Activated B cell treated with CpG ODN at 0.5 μM for 24 hours (primary cell): Measurements from ENCODE around the gene S1PR4. TPM values are rescaled to one million over a fixed set of nuclear protein-coding genes. Genes with fewer than 3 reads are reported as not detected.

Source experiments
- ATAC-seq: fragments of 200-7000 bp; cut with Tn5 transposase; one replicate; pipeline ENCODE4 v1.10.0; 2021; ENCODE audit warnings: low read depth, mild to moderate bottlenecking, moderate library complexity
- CTCF ChIA-PET: fragments of 350-600 bp; sonication (Branson Sonifier 250); formaldehyde crosslinking; loops from one replicate; lab custom pipeline; 2021; ENCODE audit warnings: antibody characterized with exemption; lab: Charles Lee
- POLR2A ChIA-PET: fragments of 350-600 bp; sonication (Branson Sonifier 250); formaldehyde crosslinking; loops from one replicate; lab custom pipeline; 2021; ENCODE audit warnings: antibody characterized with exemption; lab: Charles Lee
- DNase-seq: peaks from one replicate; pipeline ENCODE4 v3.0.0; 2022
- H3K27ac Mint-ChIP-seq: one replicate; pipeline ENCODE4 v1.8.0; 2020; ENCODE audit warnings: mixed read lengths
- H3K27me3 Mint-ChIP-seq: one replicate; pipeline ENCODE4 v1.8.0; 2021; ENCODE audit warnings: mixed read lengths
- H3K36me3 Mint-ChIP-seq: one replicate; pipeline ENCODE4 v1.8.0; 2021; ENCODE audit warnings: low read depth, mixed read lengths
- H3K4me1 Mint-ChIP-seq: one replicate; pipeline ENCODE4 v1.8.0; 2021; ENCODE audit warnings: mixed read lengths
- H3K4me3 Mint-ChIP-seq: one replicate; pipeline ENCODE4 v1.8.0; 2020; ENCODE audit warnings: mild to moderate bottlenecking, mixed read lengths
- H3K9me3 Mint-ChIP-seq: one replicate; pipeline ENCODE4 v1.8.0; 2020; ENCODE audit warnings: mixed read lengths
- intact Hi-C: fragments of 100-400 bp; cut with micrococcal nuclease; formaldehyde crosslinking; loops from one replicate; pipeline ENCODE4 v1.15.1; 2024
- total RNA-seq: library from RNA; stranded (reverse); gene quantifications from 2 replicates; pipeline ENCODE4 v1.2.3, GENCODE V29; 2022
- TF ChIP-seq, protein P1 (sequence below): fragments of 200-600 bp; IDR thresholded peaks from one replicate; pipeline ENCODE4 v1.8.0; 2022; ENCODE audit warnings: antibody characterized with exemption, mild to moderate bottlenecking

S1PR4 gene
- total RNA-seq, 1 donor from 2014 or later, result 29.7 TPM

GRCh38 chr19:3176715-3177501 lies 1.7 kb upstream of the S1PR4 start:
- intact Hi-C loops, result loop anchor here (5.0 kb wide), 2 partner anchors 115 to 200 kb away; partner anchors contain the start of genes TLE5 and TLE6
- Mint-ChIP-seq H3K36me3 (peaks cover 16% of the 10 kb centered on the region), H3K4me1 (peaks cover 55% of the 10 kb centered on the region), H3K4me3 (peak overlapping the region; percentile 35), H3K27me3 (no peaks in the 10 kb centered on the region), H3K27ac (peak overlapping the region; percentile 87), H3K9me3 (no peaks in the 10 kb centered on the region)
- ATAC-seq, result no peak
- TF ChIP-seq, protein P1, sequence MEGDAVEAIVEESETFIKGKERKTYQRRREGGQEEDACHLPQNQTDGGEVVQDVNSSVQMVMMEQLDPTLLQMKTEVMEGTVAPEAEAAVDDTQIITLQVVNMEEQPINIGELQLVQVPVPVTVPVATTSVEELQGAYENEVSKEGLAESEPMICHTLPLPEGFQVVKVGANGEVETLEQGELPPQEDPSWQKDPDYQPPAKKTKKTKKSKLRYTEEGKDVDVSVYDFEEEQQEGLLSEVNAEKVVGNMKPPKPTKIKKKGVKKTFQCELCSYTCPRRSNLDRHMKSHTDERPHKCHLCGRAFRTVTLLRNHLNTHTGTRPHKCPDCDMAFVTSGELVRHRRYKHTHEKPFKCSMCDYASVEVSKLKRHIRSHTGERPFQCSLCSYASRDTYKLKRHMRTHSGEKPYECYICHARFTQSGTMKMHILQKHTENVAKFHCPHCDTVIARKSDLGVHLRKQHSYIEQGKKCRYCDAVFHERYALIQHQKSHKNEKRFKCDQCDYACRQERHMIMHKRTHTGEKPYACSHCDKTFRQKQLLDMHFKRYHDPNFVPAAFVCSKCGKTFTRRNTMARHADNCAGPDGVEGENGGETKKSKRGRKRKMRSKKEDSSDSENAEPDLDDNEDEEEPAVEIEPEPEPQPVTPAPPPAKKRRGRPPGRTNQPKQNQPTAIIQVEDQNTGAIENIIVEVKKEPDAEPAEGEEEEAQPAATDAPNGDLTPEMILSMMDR, result no peak
- no peak for DNase-seq
- ChIA-PET CTCF (no interaction called here), POLR2A (no interaction called here)

DNA sequence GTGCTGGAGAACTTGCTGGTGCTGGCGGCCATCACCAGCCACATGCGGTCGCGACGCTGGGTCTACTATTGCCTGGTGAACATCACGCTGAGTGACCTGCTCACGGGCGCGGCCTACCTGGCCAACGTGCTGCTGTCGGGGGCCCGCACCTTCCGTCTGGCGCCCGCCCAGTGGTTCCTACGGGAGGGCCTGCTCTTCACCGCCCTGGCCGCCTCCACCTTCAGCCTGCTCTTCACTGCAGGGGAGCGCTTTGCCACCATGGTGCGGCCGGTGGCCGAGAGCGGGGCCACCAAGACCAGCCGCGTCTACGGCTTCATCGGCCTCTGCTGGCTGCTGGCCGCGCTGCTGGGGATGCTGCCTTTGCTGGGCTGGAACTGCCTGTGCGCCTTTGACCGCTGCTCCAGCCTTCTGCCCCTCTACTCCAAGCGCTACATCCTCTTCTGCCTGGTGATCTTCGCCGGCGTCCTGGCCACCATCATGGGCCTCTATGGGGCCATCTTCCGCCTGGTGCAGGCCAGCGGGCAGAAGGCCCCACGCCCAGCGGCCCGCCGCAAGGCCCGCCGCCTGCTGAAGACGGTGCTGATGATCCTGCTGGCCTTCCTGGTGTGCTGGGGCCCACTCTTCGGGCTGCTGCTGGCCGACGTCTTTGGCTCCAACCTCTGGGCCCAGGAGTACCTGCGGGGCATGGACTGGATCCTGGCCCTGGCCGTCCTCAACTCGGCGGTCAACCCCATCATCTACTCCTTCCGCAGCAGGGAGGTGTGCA lies 587 bp downstream of the S1PR4 start:
- ChIA-PET POLR2A (interaction anchor here (0.7 to 1.7 kb wide), 11 partner anchors 8 to 924 kb away, joined by 3 to 22 read pairs (median 4); partner anchors contain the start of genes DOHH and GADD45B), CTCF (interaction anchor here (0.5 kb wide), 1 partner anchor 469 kb away, joined by 4 read pairs; no protein-coding TSS in a partner anchor)
- peak overlapping the region; percentile 92 for H3K4me3 Mint-ChIP-seq
- TF ChIP-seq, protein P1, result no peak
- no peaks in the 10 kb centered on the region for H3K27me3 Mint-ChIP-seq
- peaks cover 65% of the 10 kb centered on the region for H3K4me1 Mint-ChIP-seq
- DNase-seq, result peak; percentile 65
- peaks cover 22% of the 10 kb centered on the region for H3K36me3 Mint-ChIP-seq
- peak overlapping the region; percentile 95 for H3K27ac Mint-ChIP-seq
- intact Hi-C loops, result loop anchor here (2.0 to 5.0 kb wide), 3 partner anchors 24 to 202 kb away; partner anchors contain the start of genes TLE5 and TLE6
- peak; percentile 4 for ATAC-seq
- H3K9me3 Mint-ChIP-seq, result no peaks in the 10 kb centered on the region

DNA sequence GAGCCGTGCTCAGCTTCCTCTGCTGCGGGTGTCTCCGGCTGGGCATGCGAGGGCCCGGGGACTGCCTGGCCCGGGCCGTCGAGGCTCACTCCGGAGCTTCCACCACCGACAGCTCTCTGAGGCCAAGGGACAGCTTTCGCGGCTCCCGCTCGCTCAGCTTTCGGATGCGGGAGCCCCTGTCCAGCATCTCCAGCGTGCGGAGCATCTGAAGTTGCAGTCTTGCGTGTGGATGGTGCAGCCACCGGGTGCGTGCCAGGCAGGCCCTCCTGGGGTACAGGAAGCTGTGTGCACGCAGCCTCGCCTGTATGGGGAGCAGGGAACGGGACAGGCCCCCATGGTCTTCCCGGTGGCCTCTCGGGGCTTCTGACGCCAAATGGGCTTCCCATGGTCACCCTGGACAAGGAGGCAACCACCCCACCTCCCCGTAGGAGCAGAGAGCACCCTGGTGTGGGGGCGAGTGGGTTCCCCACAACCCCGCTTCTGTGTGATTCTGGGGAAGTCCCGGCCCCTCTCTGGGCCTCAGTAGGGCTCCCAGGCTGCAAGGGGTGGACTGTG lies 1.2 kb downstream of the S1PR4 start:
- CTCF ChIA-PET, result interaction anchor here (0.5 kb wide), 1 partner anchor 469 kb away, joined by 4 read pairs; no protein-coding TSS in a partner anchor
- H3K27me3 Mint-ChIP-seq, result no peaks in the 10 kb centered on the region
- peaks cover 25% of the 10 kb centered on the region for H3K36me3 Mint-ChIP-seq
- POLR2A ChIA-PET, result interaction anchor here (0.7 to 1.7 kb wide), 7 partner anchors 9 to 704 kb away, joined by 3 to 10 read pairs (median 4); partner anchors contain the start of genes DOHH and GADD45B
- H3K9me3 Mint-ChIP-seq, result no peaks in the 10 kb centered on the region
- peak overlapping the region; percentile 95 for H3K27ac Mint-ChIP-seq
- peaks cover 71% of the 10 kb centered on the region for H3K4me1 Mint-ChIP-seq
- intact Hi-C loops, result loop anchor here (2.0 to 10.0 kb wide), 5 partner anchors 25 to 1095 kb away; partner anchors contain the start of genes HMG20B, TLE5 and TLE6
- TF ChIP-seq, protein P1, result no peak
- peak overlapping the region; percentile 92 for H3K4me3 Mint-ChIP-seq
- ATAC-seq, result peak; percentile 8
- peak; percentile 50 for DNase-seq

DNA sequence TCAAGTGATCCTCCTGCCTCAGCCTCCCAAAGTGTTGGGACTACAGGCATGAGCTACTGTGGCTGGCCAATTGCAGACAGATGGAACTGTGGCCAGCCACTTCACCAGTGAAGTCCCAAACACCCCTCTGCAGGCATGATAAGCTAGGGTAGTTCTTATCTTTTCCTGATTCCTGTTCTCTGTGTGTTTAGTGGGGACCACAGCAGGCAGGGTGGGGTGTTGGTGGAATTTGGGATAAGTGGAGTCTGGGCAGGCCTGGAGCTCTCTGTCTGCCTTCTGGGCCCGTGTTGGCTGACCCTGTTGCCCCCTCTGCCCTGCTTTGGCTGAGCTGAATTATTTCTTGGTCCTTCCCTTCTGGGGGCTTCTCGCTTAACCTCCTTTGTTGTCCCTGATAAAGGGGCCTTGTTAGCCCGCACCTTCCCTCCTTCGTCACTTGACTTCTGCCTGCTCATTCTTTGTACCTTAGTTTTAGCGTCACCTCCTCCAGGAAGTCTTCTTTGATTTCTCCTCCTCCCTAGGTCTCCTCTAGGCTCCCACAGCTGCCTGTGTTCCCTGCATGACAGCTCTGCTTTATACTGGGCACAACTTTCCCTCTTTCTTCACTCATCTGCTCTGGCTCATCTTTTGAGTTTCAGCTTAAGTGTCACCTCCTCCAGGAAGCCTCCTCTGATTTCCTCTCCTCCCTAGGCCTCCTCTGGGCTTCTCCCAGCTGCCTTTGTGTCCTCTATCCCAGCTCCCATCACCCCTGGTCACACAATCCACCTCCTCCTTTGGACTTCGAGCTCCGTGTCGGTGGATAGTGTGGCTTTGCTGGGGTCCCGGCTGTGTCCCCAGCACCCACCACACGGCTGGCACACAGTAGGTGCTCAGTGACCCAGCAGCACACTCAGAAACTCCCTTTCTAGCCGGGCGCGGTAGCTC lies 5.4 kb downstream of the S1PR4 start:
- peak overlapping the region; percentile 95 for H3K27ac Mint-ChIP-seq
- peak overlapping the region; percentile 36 for H3K4me3 Mint-ChIP-seq
- TF ChIP-seq, protein P1, result no peak
- no peaks in the 10 kb centered on the region for H3K27me3 Mint-ChIP-seq
- no peaks in the 10 kb centered on the region for H3K9me3 Mint-ChIP-seq
- intact Hi-C loops, result loop anchor here (2.0 to 10.0 kb wide), 3 partner anchors 51 to 1099 kb away; partner anchors contain the start of gene HMG20B
- H3K36me3 Mint-ChIP-seq, result peaks cover 35% of the 10 kb centered on the region
- ATAC-seq (no peak), DNase-seq (no peak)
- H3K4me1 Mint-ChIP-seq, result peaks cover 83% of the 10 kb centered on the region
- ChIA-PET CTCF (interaction anchor here (1.1 kb wide), 1 partner anchor 27 kb away, joined by 3 read pairs; no protein-coding TSS in a partner anchor), POLR2A (interaction anchor here (0.5 to 3.5 kb wide), 2 partner anchors 233 to 920 kb away, joined by 7 to 25 read pairs; no protein-coding TSS in a partner anchor)
